NK-92 (cell line): ENCODE data around the gene KIAA0513.

Source experiments
- DNase-seq: peaks from one replicate; lab custom pipeline; 2025; ENCODE audit not compliant: unreplicated experiment; lab: John Stamatoyannopoulos, UW

KIAA0513 gene

GRCh38 chr16:85003725-85004586, 23.6 kb upstream of the KIAA0513 start:
- no peak for DNase-seq

DNA sequence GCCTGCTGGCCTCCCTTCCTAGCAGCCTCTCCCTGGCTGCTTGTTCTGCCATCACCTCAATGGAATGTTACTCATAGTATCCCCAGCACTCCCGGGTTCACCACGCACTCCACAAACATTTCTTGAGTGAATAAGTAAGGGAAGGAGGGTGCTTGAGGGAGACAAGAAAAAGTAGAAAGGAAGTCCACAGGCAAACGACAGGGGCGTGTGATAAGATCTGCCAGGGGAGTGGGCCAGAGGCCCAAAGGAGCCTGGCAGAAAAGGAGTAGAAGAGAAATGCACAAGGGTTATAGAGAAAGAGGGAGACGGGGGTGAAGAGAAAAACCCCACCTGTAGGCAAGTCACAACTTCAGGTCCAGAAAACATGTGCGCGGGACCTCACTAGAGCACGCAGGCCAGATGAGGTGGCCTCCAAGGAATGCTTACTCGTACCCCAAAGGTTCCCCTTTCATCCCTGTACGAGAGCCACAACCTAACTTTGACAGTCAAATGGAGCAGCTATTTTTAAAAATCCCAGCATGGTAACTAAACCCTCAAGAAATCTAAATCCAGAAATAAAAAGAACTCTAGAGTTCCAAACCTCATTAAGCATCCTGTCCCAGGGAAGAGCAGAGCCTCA, 22.9 kb upstream of the KIAA0513 start:
- no peak for DNase-seq

- no peak for DNase-seq
These were observed 22.1 kb upstream of the KIAA0513 start for GRCh38 chr16:85005285-85006069.

GRCh38 chr16:85006639-85007038, 21.0 kb upstream of the KIAA0513 start:
- DNase-seq: no peak

DNA sequence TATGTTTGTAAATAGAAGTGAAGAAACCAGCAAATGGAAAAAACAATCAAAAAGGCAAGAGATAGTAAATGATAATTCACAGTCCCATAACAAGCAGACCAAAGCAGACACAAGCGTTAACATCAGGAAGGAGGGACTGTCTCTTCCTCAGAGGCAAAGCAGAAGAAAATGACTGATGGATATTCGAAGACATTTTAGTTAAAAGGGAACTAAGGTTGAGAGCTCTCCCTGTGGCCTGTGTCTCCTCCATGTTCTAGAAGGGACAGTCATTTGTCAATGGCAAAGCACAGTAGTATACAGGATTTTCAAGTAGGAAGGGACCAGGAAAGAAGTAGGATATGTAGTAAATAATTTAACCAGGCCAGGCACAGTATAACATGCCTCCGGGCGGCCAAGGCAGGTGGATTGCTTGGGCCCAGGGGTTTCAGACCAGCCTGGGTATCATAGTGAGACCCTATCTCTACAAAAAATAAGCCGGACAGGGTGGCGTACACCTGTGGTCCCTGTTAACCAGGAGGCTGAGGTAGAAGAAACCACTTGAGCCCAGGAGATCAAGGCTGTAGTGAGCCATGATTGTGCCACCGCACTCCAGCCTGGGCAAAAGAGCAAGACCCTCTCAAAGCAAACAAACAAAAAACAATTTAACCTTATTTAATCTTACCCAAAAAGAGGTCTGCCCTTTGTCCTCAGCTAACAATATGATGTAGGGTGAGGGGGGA, 19.9 kb upstream of the KIAA0513 start:
- DNase-seq: no peak

GRCh38 chr16:85008271-85008670, 19.3 kb upstream of the KIAA0513 start:
- DNase-seq: no peak

- DNase-seq: no peak
These were observed 17.1 kb upstream of the KIAA0513 start for GRCh38 chr16:85010446-85010930.

GRCh38 chr16:85010931-85011845, 16.4 kb upstream of the KIAA0513 start, which contains the start of gene ZDHHC7:
Gene ZDHHC7, minus strand, starts transcription at chr16:85011535. Its CDS starts 20,917 bp downstream, at chr16:84990618.
- no peak for DNase-seq

GRCh38 chr16:85011846-85012284, 15.7 kb upstream of the KIAA0513 start:
- no peak for DNase-seq

DNA sequence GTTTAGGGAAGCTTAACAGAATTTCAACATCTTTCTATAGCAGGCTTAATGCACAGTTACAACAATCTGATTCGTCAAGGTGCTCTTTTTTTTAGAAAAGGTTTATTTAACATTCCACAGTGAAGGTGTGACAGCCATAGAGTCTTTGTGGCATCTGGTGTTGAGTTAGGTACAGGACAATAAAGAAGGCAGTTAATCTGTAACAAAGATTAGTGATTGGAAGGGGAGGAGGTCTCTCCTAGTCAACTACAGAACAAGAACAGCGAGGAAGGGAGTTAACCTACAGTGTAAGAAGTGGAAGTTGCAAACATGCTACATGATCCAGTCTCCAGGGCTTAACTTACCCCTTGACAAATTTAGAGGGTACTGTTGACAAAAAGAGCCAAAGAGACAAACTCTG, 13.3 kb upstream of the KIAA0513 start:
- no peak for DNase-seq

- no peak for DNase-seq
These were observed 12.0 kb upstream of the KIAA0513 start for GRCh38 chr16:85015481-85016187.

GRCh38 chr16:85017151-85017550, 10.4 kb upstream of the KIAA0513 start:
- no peak for DNase-seq

DNA sequence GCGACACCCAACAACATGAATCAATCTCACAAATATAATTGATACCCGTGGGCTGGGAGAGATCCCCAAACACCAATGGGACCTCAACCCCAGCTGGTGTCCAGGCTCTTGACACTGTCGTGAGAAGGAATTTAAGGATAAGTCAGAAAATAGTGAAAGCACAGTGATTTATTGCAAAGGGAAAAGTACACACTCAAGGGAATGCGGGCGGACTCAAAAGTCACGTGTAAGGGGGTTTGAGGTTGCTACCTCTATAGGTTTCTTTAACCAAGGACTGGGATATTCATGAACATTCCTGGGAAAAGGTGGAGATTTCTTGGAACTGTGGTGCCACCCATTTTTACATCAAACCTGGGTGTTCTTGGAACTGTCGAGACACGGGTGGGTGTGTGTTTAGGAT, 10.0 kb upstream of the KIAA0513 start:
- DNase-seq: no peak

DNA sequence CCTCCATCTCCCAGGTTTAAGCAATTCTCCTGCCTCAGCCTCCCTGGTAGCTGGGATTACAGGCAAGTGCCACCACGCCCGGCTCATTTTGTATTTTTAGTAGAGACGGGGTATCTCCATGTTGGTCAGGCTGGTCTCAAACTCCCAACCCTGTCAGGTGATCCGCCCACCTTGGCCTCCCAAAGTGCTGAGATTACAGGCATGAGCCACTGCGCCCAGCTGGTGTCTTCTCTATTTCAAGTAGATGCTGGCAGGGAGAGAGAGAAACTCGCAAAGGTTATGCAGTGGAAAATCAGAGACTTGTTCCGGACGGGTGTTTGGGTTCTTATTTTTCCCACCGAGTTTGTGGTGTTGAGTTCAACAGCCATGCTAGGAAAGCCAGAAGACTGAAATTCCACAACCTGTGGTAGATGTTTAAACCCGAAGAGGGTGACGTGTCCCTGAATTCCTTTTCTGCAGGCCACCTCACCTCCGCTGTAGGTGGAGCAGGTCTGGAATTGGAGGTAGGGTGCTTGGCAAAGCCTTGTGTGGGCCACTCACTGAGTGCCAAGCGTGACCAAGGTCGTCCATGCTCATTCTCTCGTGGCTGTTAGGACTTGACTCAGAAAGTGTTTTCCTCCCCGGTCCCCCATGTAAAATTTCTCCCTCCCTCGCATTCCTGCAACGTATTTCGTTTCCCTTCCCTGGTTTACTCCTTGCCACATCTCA, 8.9 kb upstream of the KIAA0513 start:
- no peak for DNase-seq

GRCh38 chr16:85019659-85020245, 7.8 kb upstream of the KIAA0513 start:
- DNase-seq: no peak

DNA sequence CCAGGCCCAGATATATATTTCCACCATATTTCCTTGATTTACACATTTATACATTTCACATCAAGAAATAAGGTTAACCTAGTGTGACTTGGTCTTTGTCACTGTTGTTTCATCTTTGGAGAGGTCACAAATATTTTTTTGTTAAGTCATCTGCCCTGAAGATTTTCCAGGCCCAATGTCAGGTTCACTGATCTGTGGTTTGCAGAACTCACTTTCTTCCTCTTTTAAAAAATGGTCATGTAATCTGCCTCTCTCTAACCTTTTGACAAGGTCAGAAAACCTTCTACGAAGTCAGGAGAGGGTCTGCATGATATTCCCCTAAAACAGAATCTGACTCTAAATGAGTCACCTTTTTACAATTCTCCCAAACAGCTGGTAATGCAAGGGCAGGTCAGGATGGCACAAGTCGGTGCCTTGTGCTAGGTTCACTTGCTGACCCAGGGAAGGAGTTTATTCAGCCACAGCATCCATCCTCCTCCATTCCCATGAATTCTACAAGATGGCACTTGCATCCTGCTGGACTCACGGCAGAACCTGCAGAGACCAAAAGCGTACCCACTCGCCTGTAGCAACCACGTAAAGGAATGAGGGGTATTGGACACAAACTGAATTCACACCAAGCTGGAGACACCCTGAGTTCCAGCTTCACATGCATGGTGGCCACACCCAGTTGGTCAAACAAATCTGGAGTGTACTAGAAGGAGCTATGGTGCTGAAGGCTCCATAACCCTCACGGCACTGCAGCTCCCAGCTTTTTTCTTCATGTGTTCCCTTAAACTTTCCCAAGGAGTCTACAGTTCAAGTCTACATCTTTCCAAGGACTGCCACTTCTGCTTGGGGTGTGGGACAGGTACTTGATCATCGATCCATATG, 1.6 kb upstream of the KIAA0513 start:
- DNase-seq: no peak

DNA sequence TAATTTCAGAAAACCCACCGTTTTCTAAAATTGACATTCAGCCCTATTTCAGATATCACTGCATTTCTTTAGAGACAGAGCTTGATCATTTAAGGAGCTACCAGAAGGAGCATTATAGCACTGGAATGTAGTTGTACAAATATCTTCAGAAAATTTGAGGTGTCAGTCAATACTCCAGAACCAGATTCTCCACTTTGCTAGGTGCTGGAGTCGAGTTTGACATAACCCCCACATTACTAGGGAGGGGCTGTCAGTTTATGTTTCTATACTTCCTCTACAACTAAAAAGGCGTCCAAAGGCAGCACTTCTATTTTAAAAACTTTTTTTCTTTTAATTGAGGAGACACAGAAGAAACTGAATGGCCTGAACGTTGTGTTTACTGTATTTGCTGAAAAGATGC, 892 bp upstream of the KIAA0513 start:
- DNase-seq: no peak
